Activated naive CD4-positive, alpha-beta T cell (primary cell): ENCODE results near the gene NANOS3.

Experiments used
- DNase-seq, 4 experiments: peaks; one replicate each; lab custom pipeline; 2025; lab: John Stamatoyannopoulos, UW

NANOS3 gene

DNA sequence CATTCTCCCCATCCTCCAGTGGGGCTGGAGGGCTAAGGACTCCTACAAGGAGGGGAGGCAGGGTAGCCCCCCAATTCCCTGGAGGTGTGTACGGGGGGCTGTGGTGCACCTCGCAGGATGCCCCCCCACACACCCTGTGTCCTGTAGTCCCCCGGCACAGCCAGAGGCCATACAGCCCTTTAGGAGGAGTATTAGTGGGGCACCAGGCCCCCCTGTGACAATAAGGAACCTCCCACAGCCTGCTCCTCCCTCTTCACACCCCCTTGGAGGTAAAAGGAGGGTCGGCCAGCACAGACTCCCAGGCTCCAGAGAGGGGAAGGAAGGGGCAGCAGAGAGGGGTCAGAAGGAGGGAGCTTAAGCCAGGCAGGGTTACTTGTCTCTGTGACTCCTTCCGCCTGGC is at the start of gene NANOS3:
Gene NANOS3 (plus strand): TSS at position 301 of the 400 bp plus-strand sequence. CDS start 115 bp downstream, outside the sequence.
- no peak for DNase-seq

- DNase-seq = no peak
Observed at GRCh38 chr19:13827656-13828055, 49.3 kb upstream of the NANOS3 start.

- DNase-seq = no peak
Observed at GRCh38 chr19:13830114-13830740, 46.7 kb upstream of the NANOS3 start.

GRCh38 chr19:13830741-13831536 is 46.0 kb upstream of the NANOS3 start:
- no peak for DNase-seq

- DNase-seq = no peak
Observed at GRCh38 chr19:13831537-13832467, 45.1 kb upstream of the NANOS3 start.

- peak; percentile 75 to 90 (median 80) for DNase-seq
Observed at GRCh38 chr19:13833330-13834243, 43.3 kb upstream of the NANOS3 start.

GRCh38 chr19:13834244-13835069 is 42.5 kb upstream of the NANOS3 start:
- DNase-seq = no peak

GRCh38 chr19:13835791-13836723 is 40.9 kb upstream of the NANOS3 start:
- no peak for DNase-seq

DNA sequence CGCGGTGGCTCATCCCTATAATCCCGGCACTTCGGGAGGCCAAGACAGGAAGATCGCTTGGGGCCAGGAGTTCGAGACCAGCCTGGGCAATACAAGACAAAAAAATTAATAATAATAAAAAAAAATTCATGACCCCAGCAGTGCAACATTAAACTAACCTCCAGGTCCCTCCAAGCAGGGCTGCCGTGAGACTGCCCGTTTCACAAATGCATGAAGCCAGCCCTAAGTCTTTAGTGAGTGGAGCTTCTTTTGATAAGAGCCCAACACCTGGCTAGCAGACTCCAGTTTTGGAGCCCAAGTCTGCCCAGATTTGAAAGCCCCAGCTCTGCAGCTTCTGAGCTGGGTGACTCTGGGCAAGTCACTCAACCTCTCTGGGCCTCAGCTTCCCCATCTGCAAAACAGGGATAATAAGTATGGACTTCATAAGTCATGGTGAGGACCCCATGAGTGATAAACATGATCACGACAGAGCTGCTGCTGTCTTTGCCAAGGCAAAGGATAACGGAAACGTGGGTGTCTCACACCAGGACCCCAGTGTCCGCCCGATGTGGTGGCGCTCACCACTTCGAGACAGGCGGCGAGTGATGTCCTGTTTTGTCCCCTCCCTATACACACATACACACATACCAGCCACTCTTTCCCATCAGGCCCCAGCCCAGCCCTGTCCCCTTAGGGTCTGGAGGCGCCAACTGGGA is 38.4 kb upstream of the NANOS3 start:
- no peak for DNase-seq

DNA sequence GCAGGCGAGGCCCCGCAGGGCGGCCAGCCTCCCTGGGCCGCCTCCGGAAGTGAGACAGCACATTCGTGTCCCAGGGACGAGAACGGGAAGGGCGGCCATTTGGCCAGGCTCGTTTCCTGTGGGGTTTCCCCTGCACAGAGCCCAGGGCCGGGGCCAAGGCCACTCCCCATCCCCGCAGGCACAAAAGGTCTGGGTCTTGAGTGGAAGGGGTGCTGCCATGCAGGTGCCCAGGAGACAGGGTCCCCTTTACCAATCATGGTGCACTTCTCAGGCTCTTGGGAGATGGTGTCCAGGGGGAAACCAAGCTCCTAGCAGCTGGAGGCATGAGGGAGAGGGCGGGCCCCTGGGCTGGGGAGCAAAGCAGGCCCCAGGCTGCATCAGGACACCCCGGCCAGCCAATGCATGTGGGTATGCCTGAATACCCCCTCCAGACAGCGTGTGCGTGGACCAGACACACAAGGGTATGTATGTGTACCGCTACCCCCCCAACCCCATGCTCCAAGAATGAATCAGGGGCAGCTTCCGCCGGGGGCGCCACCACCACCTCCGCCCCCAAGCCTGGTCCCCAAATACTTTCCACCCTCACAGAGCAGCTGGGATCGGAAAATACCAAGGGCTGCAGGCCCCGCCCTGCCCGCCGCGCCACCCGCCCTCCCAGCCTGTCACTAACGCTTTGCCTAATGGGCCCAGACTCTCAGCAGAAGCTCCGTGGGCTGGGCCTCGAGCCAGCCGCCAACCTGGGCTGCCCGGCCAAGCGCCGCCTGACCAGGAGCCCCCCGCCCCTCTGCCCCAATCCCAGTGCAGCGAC is 37.6 kb upstream of the NANOS3 start:
- peak; percentile 44 to 53 (median 52) for DNase-seq

- DNase-seq = no peak
Observed at GRCh38 chr19:13839938-13840304, 37.0 kb upstream of the NANOS3 start.

- DNase-seq = no peak
Observed at GRCh38 chr19:13840305-13841085, 36.4 kb upstream of the NANOS3 start.

GRCh38 chr19:13841086-13841961 is 35.6 kb upstream of the NANOS3 start:
- DNase-seq = no peak

GRCh38 chr19:13841962-13842290 is 35.0 kb upstream of the NANOS3 start:
- DNase-seq = no peak

DNA sequence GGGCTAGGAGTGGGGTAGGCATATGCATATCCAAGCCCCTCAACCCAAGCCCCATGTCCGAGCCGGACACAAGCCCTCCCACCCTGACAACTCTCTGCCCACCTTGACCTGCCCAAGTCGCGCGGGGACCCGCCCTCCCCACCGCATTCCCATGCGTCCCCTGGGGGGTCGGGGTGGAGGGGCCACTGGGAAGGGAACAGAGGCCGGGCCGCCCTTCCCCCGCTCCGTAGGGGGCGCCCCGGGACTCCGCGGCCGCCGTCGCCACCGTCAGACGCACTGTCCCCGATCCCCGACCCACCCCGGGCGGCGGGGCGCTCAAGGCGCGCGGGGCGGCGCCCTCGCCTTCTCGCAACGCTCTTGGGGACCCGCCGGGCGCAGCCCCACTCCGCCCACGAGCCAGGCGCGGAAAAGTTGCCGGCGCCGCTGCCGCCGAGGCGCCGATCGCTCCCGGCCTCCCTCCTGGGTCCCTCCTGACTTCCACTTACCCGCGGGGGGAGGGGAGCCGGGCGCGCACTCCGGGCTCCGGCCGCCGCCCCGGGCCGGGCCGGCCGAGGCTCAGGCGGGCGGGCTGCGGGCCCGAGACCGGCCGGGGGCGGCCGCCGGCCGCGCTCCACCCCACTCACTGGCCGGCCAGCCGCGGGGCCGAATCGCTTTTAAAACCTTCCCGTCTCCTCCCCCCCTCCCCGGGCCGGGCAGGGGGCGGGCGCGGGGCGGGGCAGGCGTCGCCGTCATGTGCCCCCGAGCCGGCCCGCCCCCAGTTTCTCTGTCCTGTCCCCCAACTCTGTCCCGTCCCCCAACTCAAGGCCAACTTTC is 34.4 kb upstream of the NANOS3 start:
- peak in 1 of 4 experiments; percentile 52 for DNase-seq
